A172 (cell line): Measurements from ENCODE around the gene TMEM178A. TPM values are rescaled to one million over a fixed set of nuclear protein-coding genes. Genes with fewer than 3 reads are reported as not detected.

Experiments
- DNase-seq: peaks from one replicate; pipeline ENCODE4 v3.0.0-alpha.2; 2015; ENCODE audit warnings: low spot score
- total RNA-seq: library from RNA; depleted of rRNA; stranded (reverse); fragments of >200 nt; shearing (Covaris generic); gene quantifications from 2 replicates; pipeline ENCODE4 v1.2.3, GENCODE V29; 2014; rRNA removed

TMEM178A gene
- total RNA-seq, 1 experiment from 2014 or later = not detected

DNA sequence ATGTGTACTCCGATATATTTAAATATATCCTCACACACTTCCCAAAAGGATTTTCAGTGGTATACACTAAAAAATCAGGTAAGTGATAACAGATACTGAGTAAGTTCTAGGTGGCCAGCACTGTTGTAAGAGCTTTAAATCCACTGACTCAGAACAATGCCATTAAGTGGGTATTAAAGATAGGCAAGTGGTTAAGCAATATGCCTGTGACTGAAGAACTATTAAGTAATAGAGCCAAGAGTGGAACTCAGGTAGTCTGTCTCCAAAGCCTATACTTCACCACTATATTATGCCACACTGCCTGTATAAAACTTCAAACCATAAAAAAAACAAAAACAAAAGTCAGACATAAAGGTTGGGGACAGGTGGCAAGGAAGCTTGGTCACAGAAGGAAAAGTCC is 76.2 kb downstream of the TMEM178A start:
- DNase-seq = no peak

DNA sequence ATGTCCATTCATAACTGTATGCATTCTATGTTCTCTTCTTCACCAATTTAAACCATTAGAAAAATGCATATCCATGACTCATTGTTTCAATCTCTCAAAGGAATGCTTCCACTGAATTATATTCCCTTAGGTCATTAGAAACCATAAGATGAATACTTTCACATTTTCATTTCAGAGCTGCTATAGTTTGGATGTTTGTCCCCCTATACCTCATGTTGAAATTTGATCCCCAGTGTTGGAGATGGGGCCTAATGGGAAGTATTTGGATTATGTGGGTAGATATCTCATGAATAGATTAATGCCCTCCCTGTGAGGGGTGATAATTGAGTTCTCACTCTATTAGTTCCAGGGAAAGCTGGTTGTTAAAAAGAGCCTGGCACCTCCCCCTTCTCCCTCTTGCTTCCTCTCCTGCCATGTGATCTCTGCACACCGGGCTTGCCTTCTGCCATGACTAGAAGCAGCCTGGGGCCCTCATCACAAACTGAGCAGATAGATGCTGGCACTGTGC is 77.6 kb downstream of the TMEM178A start:
- DNase-seq = no peak

DNA sequence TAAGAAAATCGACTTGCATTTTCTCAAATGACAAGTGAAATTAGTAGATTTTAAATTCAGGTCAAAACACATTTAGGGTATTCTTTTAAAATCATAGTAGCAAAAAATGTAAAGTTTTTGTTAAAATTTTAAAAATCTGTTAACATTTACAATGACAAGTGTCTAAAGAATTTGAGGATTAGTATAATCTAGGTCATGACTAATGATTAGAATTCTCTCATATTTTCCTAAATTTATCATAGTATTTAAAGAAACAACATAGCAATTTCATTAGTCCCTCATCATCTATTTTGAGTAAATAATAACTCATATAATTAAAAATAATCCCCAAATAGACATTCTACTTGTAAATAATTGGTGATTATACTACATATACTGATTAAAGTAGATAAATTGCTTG is 89.7 kb downstream of the TMEM178A start:
- no peak for DNase-seq

DNA sequence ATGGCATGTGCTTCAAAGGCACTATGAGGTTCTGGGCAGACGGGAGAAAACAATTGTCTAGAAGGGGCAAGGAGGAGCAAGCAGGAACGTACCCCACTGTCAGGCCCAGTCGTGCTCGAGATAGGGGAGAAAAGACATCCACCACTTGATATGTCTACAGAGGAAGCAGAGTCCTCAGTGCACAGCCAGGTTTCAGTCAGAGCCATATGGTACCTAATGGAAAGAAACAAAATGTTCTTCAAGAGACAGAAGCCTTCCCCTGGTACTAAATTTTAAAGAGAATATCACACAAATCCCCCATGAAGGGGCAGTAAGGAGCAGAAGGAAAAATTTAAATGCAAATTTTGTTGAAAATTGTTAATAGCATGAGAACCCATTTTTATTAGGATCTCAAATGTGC is 91.4 kb downstream of the TMEM178A start:
- no peak for DNase-seq

DNA sequence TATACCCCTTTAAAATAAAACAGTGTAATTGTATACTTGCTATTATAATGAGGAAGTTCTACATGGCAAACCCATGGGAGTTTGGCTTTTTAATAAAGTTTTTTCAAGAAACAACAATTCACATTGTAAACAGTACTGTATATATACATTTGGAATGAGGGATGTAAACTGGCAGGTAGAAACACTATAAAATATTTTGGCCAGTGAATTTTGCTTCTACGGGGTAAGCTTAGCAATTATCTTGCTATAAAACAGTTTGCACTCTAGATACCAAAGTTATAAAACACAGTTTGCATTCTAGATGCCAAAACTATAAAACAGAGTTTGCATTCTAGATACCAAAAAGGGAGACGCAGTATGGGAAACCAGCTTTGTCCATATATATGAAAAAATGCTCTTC is 96.7 kb downstream of the TMEM178A start:
- DNase-seq = no peak

Other genes starting within 250 kb of the TMEM178A start
- gene MAP4K3, start 228.6 kb upstream of the TMEM178A start, total RNA-seq = 29.1 and 32.7 TPM in 2 replicates
- 15.9 and 18.2 TPM in 2 replicates for gene THUMPD2, start 113.3 kb downstream of the TMEM178A start, total RNA-seq